HepG2 (cell line): Measurements from ENCODE around the gene ERV3-1. TPM values are rescaled to one million over a fixed set of nuclear protein-coding genes. Genes with fewer than 3 reads are reported as not detected.
A peak's percentile ranks its signal among the peaks of the same experiment; 100 is the strongest.

Source experiments
- AFF4 ChIP-seq: sonication (generic); formaldehyde crosslinking; IDR thresholded peaks from 2 replicates; pipeline ENCODE4 v1.4.0; 2020; ENCODE audit warnings: missing genetic modification reagents
- AHDC1 ChIP-seq: sonication (generic); formaldehyde crosslinking; IDR thresholded peaks from 2 replicates; pipeline ENCODE4 v1.5.1; 2020; ENCODE audit warnings: mild to moderate bottlenecking, missing genetic modification reagents, borderline replicate concordance
- AHR ChIP-seq: IDR thresholded peaks from 2 replicates; pipeline ENCODE4 v1.6.1; 2018; ENCODE audit warnings: missing genetic modification reagents, missing compliant biosample characterization
- CBX2 ChIP-seq, 2 experiments: fragments of 200-600 bp in 1 of 2; sonication (generic); formaldehyde crosslinking in 1 of 2; IDR thresholded peaks; 2 replicates each; pipeline versions ENCODE4 v1.7.0 to v1.8.1; 2018 to 2022; ENCODE audit warnings: low read depth in 2 of 2, low read length in 1 of 2, mild to moderate bottlenecking in 1 of 2, missing genetic modification reagents in 1 of 2
- CCDC6 ChIP-seq: sonication (generic); formaldehyde crosslinking; IDR thresholded peaks from 2 replicates; pipeline ENCODE4 v1.8.1; 2022; ENCODE audit warnings: mild to moderate bottlenecking, missing genetic modification reagents, moderate library complexity
- KAT8 ChIP-seq: IDR thresholded peaks from 2 replicates; pipeline ENCODE4 v1.6.1; 2016; ENCODE audit warnings: missing genetic modification reagents, missing compliant biosample characterization
- MED8 ChIP-seq: sonication (generic); formaldehyde crosslinking; IDR thresholded peaks from 2 replicates; pipeline ENCODE4 v1.8.1; 2023; ENCODE audit warnings: mild to moderate bottlenecking, missing genetic modification reagents; ENCODE audit not compliant: insufficient replicate concordance
- NFYB ChIP-seq: sonication (generic); formaldehyde crosslinking; IDR thresholded peaks from 2 replicates; pipeline ENCODE4 v1.4.0; 2020; ENCODE audit warnings: missing genetic modification reagents
- POLR2AphosphoS5 ChIP-seq: IDR thresholded peaks from 2 replicates; pipeline ENCODE4 v1.6.1; 2012; ENCODE audit warnings: low read depth, low read length
- SKI ChIP-seq: fragments of 450-650 bp; IDR thresholded peaks from one replicate; pipeline ENCODE4 v1.6.1; 2018; ENCODE audit warnings: mild to moderate bottlenecking; ENCODE audit not compliant: partially characterized antibody
- SMAD3 ChIP-seq: sonication (generic); formaldehyde crosslinking; IDR thresholded peaks from 2 replicates; pipeline ENCODE4 v1.4.0; 2020; ENCODE audit warnings: missing genetic modification reagents
- ZNF205 ChIP-seq: IDR thresholded peaks from 2 replicates; pipeline ENCODE4 v1.6.1; 2018; ENCODE audit warnings: missing biosample characterization, missing genetic modification reagents
- ZNF333 ChIP-seq: sonication (generic); formaldehyde crosslinking; IDR thresholded peaks from 2 replicates; pipeline ENCODE4 v1.4.0; 2020; ENCODE audit warnings: mild to moderate bottlenecking, missing genetic modification reagents, borderline replicate concordance
- ZNF354B ChIP-seq: sonication (generic); formaldehyde crosslinking; IDR thresholded peaks from 2 replicates; pipeline ENCODE4 v1.8.0; 2022; ENCODE audit warnings: mild to moderate bottlenecking, missing genetic modification reagents
- ZNF678 ChIP-seq: sonication (generic); formaldehyde crosslinking; IDR thresholded peaks from 2 replicates; pipeline ENCODE4 v1.4.0; 2020; ENCODE audit warnings: mild to moderate bottlenecking, missing genetic modification reagents
- ZNF703 ChIP-seq: sonication (generic); formaldehyde crosslinking; IDR thresholded peaks from 2 replicates; pipeline ENCODE4 v1.5.1; 2020; ENCODE audit warnings: missing genetic modification reagents, mild to moderate bottlenecking, moderate library complexity, borderline replicate concordance
- ZNF770 ChIP-seq: sonication (generic); formaldehyde crosslinking; IDR thresholded peaks from 2 replicates; pipeline ENCODE4 v1.5.0; 2020; ENCODE audit warnings: mild to moderate bottlenecking, missing genetic modification reagents
- polyA plus RNA-seq, 8 experiments: library from polyadenylated mRNA; depleted of rRNA in 3 of 8; stranded (reverse) in 7 of 8; unstranded in 1 of 8; fragments of >200 nt; fragmentation: Illumina TruSeq in 4 of 8; extraction: Trizol in 4 of 8; gene quantifications; 2 replicates each; pipeline versions ENCODE4 v1.2.1 to v1.2.3, GENCODE V29; 2011 to 2016; ENCODE audit warnings: low read depth in 4 of 8, missing spikeins in 1 of 8, mixed read lengths in 1 of 8; ENCODE audit not compliant: insufficient read depth in 1 of 8
- total RNA-seq, 5 experiments: library from RNA; depleted of rRNA; stranded (reverse); fragments of >200 nt; fragmentation: Illumina TruSeq; extraction: Trizol; gene quantifications; 2 replicates each; pipeline ENCODE4 v1.2.3, GENCODE V29; 2016; ENCODE audit warnings: low read depth in 1 of 5

The ERV3-1 gene
- total and polyA plus RNA-seq, 2 of the 13 experiments (the other 11 are each of a cell fraction or from before 2014, with no cell fraction given) = 20.4 to 86.3 TPM

- TF ChIP-seq AFF4 = peak; percentile 97
- TF ChIP-seq AHDC1 (CRISPR knock-in tag) = peak; percentile 48; the same call in 1 of the 2 replicates
- TF ChIP-seq SKI = peak; percentile 61
- TF ChIP-seq AHR = peak; percentile 54; the same call in 1 of the 2 replicates
- TF ChIP-seq ZNF205 (CRISPR knock-in tag) = 0 out of 2 replicates have a peak, but pooled peaks have one; percentile 59
- TF ChIP-seq KAT8 (CRISPR knock-in tag) = peak; percentile 84
- TF ChIP-seq CBX2 (IDR thresholded peaks at IDR 0.05; ENCODE audit: low read depth, low read length) = no peak
- no peak for TF ChIP-seq CBX2 (CRISPR knock-in tag; IDR thresholded peaks at IDR 0.05; ENCODE audit: low read depth)
- peak; percentile 97 for TF ChIP-seq POLR2AphosphoS5
- no peak for TF ChIP-seq ZNF678 (CRISPR knock-in tag)
- no peak for TF ChIP-seq ZNF770 (CRISPR knock-in tag)
- peak; percentile 79; the same call in 1 of the 2 replicates for TF ChIP-seq ZNF333 (CRISPR knock-in tag)
- peak; percentile 32 for TF ChIP-seq MED8 (CRISPR knock-in tag)
- peak; percentile 96 for TF ChIP-seq NFYB (CRISPR knock-in tag)
- no peak for TF ChIP-seq ZNF354B (CRISPR knock-in tag)
- no peak for TF ChIP-seq ZNF703
- TF ChIP-seq SMAD3 (CRISPR knock-in tag) = peak; percentile 71; the same call in 1 of the 2 replicates
- TF ChIP-seq CCDC6 (CRISPR knock-in tag) = peak; percentile 67; the same call in 1 of the 2 replicates
These were observed at the start of gene ERV3-1 (continued) for GRCh38 chr7:65006094-65006992.
